ENCODE data around the gene TYMS. TPM values are rescaled to one million over a fixed set of nuclear protein-coding genes. Genes with fewer than 3 reads are reported as not detected.

The TYMS gene
- total RNA-seq, 1 experiment from 2014 or later: 339 TPM

DNA sequence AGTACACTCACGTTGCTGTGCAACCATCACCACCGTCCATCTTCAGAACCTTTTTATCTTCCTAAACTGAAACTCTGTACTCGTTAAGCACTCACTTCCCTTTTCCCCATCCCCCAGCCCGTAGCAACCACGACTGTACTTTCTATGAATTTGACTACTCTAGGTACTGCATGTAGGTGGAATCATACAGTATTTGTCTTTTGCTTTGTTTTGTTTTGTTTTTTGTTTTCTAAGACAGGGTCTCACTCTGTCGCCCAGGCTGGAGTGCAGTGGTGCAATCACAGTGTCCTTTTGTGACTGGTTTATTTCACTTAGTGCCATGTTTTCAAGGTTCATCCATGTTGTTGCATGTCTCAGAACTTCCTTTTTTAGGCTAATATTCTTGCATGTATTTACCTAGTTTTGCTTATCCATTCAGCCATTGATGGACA, 7.0 kb upstream of the TYMS start:
- ChIA-PET POLR2A (ENCODE audit: low non-redundant PET) (no interaction called here), CTCF (no interaction called here)
- Histone ChIP-seq H3K36me3 (ENCODE audit: insufficient read depth, low read length, poor library complexity, severe bottlenecking) (no peaks in the 10 kb centered on the region), H3K9me3 (ENCODE audit: low read depth, low read length, poor library complexity, severe bottlenecking) (no peaks in the 10 kb centered on the region), H3K4me3 (ENCODE audit: low read depth, low read length, poor library complexity, severe bottlenecking) (no peak overlapping the region), H3K27ac (ENCODE audit: low read depth, low read length, poor library complexity, severe bottlenecking) (no peak overlapping the region), H3K4me1 (ENCODE audit: insufficient read depth, low read length, poor library complexity, severe bottlenecking) (peaks cover 8% of the 10 kb centered on the region), H3K27me3 (replicated peaks; ENCODE audit: insufficient read depth, low read depth, low read length, poor library complexity) (no peaks in the 10 kb centered on the region)
- no TSS peak for BruUV-seq (replicated peaks)
- TF ChIP-seq, protein P1, sequence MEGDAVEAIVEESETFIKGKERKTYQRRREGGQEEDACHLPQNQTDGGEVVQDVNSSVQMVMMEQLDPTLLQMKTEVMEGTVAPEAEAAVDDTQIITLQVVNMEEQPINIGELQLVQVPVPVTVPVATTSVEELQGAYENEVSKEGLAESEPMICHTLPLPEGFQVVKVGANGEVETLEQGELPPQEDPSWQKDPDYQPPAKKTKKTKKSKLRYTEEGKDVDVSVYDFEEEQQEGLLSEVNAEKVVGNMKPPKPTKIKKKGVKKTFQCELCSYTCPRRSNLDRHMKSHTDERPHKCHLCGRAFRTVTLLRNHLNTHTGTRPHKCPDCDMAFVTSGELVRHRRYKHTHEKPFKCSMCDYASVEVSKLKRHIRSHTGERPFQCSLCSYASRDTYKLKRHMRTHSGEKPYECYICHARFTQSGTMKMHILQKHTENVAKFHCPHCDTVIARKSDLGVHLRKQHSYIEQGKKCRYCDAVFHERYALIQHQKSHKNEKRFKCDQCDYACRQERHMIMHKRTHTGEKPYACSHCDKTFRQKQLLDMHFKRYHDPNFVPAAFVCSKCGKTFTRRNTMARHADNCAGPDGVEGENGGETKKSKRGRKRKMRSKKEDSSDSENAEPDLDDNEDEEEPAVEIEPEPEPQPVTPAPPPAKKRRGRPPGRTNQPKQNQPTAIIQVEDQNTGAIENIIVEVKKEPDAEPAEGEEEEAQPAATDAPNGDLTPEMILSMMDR (conservative IDR thresholded peaks at IDR 0.05; ENCODE audit: low read depth, low read length): no peak
- no peak for TF ChIP-seq EZH2 (IDR thresholded peaks at IDR 0.05; ENCODE audit: borderline replicate concordance, low read depth, low read length, poor library complexity, severe bottlenecking)
- intact Hi-C loops (cut with micrococcal nuclease; ENCODE audit: unreplicated experiment): no loop called here
- DNase-seq (ENCODE audit: low spot score): no peak

DNA sequence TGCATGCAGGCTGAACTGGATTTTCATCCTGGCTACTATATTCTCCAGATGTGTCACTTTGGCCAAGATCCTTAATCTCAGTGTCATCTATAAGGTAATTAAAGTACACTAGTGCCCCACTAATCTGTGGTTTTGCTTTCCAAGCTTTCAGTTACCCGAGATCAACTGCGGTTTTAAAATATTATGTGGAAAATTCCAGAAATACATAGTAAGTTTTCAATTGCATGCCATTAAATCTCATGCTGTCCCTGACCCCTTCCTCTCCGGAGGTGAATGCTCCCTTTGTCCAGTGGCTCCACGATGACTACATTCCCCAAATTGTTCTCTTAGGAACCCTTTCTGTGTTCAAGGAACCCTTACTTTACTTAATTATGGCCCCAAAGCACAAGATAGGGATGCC, 5.3 kb upstream of the TYMS start:
- BruUV-seq (replicated peaks): no TSS peak
- ChIA-PET CTCF (no interaction called here), POLR2A (ENCODE audit: low non-redundant PET) (no interaction called here)
- no peaks in the 10 kb centered on the region for H3K9me3 ChIP-seq (ENCODE audit: low read depth, low read length, poor library complexity, severe bottlenecking)
- peaks cover 8% of the 10 kb centered on the region for H3K4me1 ChIP-seq (ENCODE audit: insufficient read depth, low read length, poor library complexity, severe bottlenecking)
- no peak for DNase-seq (ENCODE audit: low spot score)
- no peaks in the 10 kb centered on the region for H3K36me3 ChIP-seq (ENCODE audit: insufficient read depth, low read length, poor library complexity, severe bottlenecking)
- intact Hi-C loops (cut with micrococcal nuclease; ENCODE audit: unreplicated experiment): no loop called here
- TF ChIP-seq EZH2 (IDR thresholded peaks at IDR 0.05; ENCODE audit: borderline replicate concordance, low read depth, low read length, poor library complexity, severe bottlenecking): no peak
- TF ChIP-seq, protein P1 (conservative IDR thresholded peaks at IDR 0.05; ENCODE audit: low read depth, low read length): no peak
- H3K4me3 ChIP-seq (ENCODE audit: low read depth, low read length, poor library complexity, severe bottlenecking): no peak overlapping the region
- H3K27ac ChIP-seq (ENCODE audit: low read depth, low read length, poor library complexity, severe bottlenecking): no peak overlapping the region
- no peaks in the 10 kb centered on the region for H3K27me3 ChIP-seq (replicated peaks; ENCODE audit: insufficient read depth, low read depth, low read length, poor library complexity)

DNA sequence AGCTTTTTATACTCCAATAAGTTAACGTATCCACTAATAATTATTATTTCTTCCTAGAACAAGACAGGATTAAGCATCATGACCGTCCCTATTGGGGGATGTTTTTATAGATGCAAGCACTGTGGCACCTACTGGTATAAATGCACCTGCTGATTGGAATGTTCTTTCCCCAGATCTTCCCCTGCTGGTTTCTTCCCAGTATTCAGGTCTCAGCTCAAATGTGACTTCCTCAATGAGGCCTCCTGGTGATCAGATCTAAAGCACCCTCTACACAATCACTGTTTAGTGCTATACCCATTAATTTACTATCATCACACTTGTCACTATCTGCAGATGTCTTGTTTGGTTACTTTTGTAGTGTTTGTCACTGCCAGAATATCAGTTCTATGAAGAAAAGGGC, 3.9 kb upstream of the TYMS start:
- peaks cover 8% of the 10 kb centered on the region for H3K4me1 ChIP-seq (ENCODE audit: insufficient read depth, low read length, poor library complexity, severe bottlenecking)
- H3K4me3 ChIP-seq (ENCODE audit: low read depth, low read length, poor library complexity, severe bottlenecking): no peak overlapping the region
- DNase-seq (ENCODE audit: low spot score): no peak
- H3K36me3 ChIP-seq (ENCODE audit: insufficient read depth, low read length, poor library complexity, severe bottlenecking): no peaks in the 10 kb centered on the region
- no peaks in the 10 kb centered on the region for H3K27me3 ChIP-seq (replicated peaks; ENCODE audit: insufficient read depth, low read depth, low read length, poor library complexity)
- no peak overlapping the region for H3K27ac ChIP-seq (ENCODE audit: low read depth, low read length, poor library complexity, severe bottlenecking)
- ChIA-PET CTCF (no interaction called here), POLR2A (ENCODE audit: low non-redundant PET) (no interaction called here)
- intact Hi-C loops (cut with micrococcal nuclease; ENCODE audit: unreplicated experiment): no loop called here
- H3K9me3 ChIP-seq (ENCODE audit: low read depth, low read length, poor library complexity, severe bottlenecking): no peaks in the 10 kb centered on the region
- no TSS peak for BruUV-seq (replicated peaks)
- TF ChIP-seq, protein P1 (conservative IDR thresholded peaks at IDR 0.05; ENCODE audit: low read depth, low read length): no peak
- TF ChIP-seq EZH2 (IDR thresholded peaks at IDR 0.05; ENCODE audit: borderline replicate concordance, low read depth, low read length, poor library complexity, severe bottlenecking): no peak
